A549 (cell line): Measurements from ENCODE around the gene SAT2.

ENCODE experiments used
- CTCF ChIP-seq: fragments of >200 bp; sonication (Bioruptor Twin); formaldehyde crosslinking; IDR thresholded peaks from 3 replicates; pipeline ENCODE4 v1.5.1; 2016
- EP300 ChIP-seq, 2 experiments: fragments of >200 bp; sonication (Bioruptor Twin); formaldehyde crosslinking; IDR thresholded peaks; 2 replicates in 1 of 2; 3 replicates in 1 of 2; pipeline ENCODE4 v1.6.1; 2016 to 2017
- FOSL2 ChIP-seq, 2 experiments: fragments of 450-650 bp in 1 of 2; fragments of >200 bp in 1 of 2; sonication (Bioruptor Twin) in 1 of 2; formaldehyde crosslinking; IDR thresholded peaks; 2 replicates each; pipeline versions ENCODE4 v1.5.0 to v1.6.1; 2016 to 2020; ENCODE audit warnings: mild to moderate bottlenecking in 1 of 2, moderate library complexity in 1 of 2
- HES2 ChIP-seq: fragments of >200 bp; sonication (Bioruptor Twin); formaldehyde crosslinking; IDR thresholded peaks from 2 replicates; pipeline ENCODE4 v1.6.1; 2016
- HOXA7 ChIP-seq: fragments of 250-450 bp; sonication (Bioruptor Pico); IDR thresholded peaks from 2 replicates; pipeline ENCODE4 v1.5.0; 2020; ENCODE audit warnings: mild to moderate bottlenecking, moderate library complexity
- JUNB ChIP-seq: fragments of >200 bp; sonication (Bioruptor Twin); formaldehyde crosslinking; IDR thresholded peaks from 2 replicates; pipeline ENCODE4 v1.6.1; 2016
- MYC ChIP-seq: IDR thresholded peaks from 2 replicates; pipeline ENCODE4 v1.6.1; 2012; ENCODE audit warnings: mild to moderate bottlenecking, inconsistent platforms, low read length, improper control_type of control experiment, borderline replicate concordance
- PHF8 ChIP-seq: fragments of 200-600 bp; sonication (generic); IDR thresholded peaks from 2 replicates; pipeline ENCODE4 v1.6.1; 2016; ENCODE audit warnings: low read depth, mild to moderate bottlenecking, antibody characterized with exemption, moderate library complexity, borderline replicate concordance
- RFX5 ChIP-seq: fragments of 450-650 bp; IDR thresholded peaks from 2 replicates; pipeline ENCODE4 v1.7.1; 2014; ENCODE audit warnings: antibody characterized with exemption, mild to moderate bottlenecking, moderate library complexity
- SMC3 ChIP-seq: fragments of >200 bp; sonication (Bioruptor Twin); formaldehyde crosslinking; IDR thresholded peaks from 3 replicates; pipeline ENCODE4 v1.6.1; 2018; ENCODE audit warnings: inconsistent platforms
- SREBF2 ChIP-seq: fragments of 450-650 bp; IDR thresholded peaks from 2 replicates; pipeline ENCODE4 v1.6.1; 2014; ENCODE audit warnings: mild to moderate bottlenecking, moderate library complexity
- ZFP36 ChIP-seq: fragments of 450-650 bp; IDR thresholded peaks from 2 replicates; pipeline ENCODE4 v1.6.1; 2014; ENCODE audit warnings: borderline replicate concordance; ENCODE audit not compliant: partially characterized antibody

GRCh38 chr17:7580604-7581575 is 46.7 kb downstream of the SAT2 start:
- TF ChIP-seq EP300 (IDR thresholded peaks at IDR 0.05): no peak
- TF ChIP-seq CTCF: no peak
- no peak for TF ChIP-seq ZFP36
- TF ChIP-seq HES2: no peak
- no peak for TF ChIP-seq HOXA7 (CRISPR knock-in tag)
- no peak for TF ChIP-seq SREBF2
- no peak for TF ChIP-seq FOSL2 (IDR thresholded peaks at IDR 0.05)
- TF ChIP-seq FOSL2 (CRISPR knock-in tag; IDR thresholded peaks at IDR 0.05): no peak
- no peak for TF ChIP-seq PHF8
- TF ChIP-seq SMC3: no peak
- no peak for TF ChIP-seq MYC
- no peak for TF ChIP-seq RFX5
- no peak for TF ChIP-seq JUNB
